Stimulated activated CD8-positive, alpha-beta memory T cell treated with anti-CD3 and anti-CD28 coated beads, Interleukin-15, amount 100 ng/mL, for 24 hours (primary cell): ENCODE measurements around the gene SLC1A7.

ENCODE experiments used
- DNase-seq: peaks from one replicate; pipeline ENCODE4 v3.0.0-alpha.2; 2020; ENCODE audit warnings: low read depth

The SLC1A7 gene

DNA sequence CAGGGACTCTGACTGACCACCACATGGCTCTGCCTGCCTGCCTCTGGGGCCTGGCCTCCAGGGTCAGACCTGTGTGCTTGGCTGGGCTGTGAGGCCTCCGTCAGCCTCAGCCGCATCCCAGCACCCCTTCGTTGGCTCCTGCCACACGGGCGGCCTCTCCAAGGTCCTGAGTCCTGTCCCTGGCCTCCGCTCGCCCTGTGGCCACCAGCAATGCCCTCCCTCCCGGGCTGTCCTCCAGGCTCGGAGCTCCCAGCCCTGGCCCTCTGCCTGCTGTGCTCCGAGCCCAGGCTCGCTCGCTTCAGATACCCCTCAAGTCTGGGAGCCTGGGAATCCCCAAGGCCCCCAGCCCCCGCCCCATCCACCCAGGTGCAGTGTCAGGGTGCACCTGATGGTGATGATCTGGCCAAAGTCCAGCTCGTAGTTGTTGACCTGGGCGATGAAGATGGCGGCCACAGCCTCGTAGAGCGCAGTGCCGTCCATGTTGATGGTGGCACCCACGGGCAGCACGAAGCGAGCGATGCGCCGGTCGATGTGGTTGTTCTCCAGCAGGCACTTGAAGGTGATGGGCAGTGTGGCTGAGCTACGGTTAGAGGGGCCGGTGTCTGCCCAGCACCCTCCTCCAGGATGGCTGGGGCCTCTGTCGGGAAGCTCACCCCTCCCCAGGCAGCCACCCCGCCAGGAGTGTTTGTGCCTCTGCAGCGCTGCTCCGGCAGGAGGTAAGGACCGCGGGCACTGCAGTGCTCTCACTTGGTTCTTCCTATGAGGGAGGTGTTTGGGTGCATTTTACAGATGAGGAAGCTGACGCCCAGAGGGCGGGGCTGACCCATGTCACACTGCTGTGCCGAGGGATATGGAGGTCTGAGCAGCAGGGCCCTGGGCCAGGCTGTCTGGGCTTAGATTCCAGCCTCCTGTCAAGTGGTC, 52.0 kb downstream of the SLC1A7 start:
- no peak for DNase-seq

DNA sequence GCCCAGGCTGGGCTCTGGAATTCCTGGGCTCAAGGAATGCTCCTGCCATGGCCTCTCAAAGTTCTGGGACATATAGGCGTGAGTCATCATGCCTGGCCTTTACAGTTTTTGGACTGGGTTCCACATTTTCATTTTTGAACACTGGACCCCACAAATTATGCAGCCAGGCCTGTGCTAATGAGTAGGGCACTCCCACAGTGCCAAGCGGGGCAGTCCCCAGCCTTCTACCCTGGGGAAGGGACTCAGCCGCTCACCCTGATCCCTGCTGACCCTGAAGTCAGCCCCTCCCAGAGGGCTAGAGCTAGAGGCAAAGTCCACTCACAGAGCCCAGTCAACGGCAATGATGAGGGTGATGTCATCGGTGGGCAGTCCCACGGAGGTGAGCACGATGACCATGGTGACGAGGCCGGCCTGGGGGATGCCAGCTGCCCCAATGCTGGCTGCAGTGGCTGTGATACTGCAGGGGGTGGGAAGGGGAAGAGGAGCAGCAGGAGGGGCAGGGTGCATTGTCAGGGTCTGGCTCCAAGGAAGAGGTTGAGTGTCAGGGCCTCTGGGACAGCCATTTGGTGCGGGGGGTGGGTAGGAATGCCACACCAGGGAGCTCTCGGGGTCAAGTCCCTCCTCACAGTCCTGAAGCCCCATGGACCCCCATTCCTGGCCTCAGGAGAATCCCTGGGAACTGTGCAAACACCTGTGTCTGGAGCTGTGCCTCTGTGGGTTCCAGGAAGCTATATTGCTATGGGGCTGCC, 52.8 kb downstream of the SLC1A7 start:
- no peak for DNase-seq

DNA sequence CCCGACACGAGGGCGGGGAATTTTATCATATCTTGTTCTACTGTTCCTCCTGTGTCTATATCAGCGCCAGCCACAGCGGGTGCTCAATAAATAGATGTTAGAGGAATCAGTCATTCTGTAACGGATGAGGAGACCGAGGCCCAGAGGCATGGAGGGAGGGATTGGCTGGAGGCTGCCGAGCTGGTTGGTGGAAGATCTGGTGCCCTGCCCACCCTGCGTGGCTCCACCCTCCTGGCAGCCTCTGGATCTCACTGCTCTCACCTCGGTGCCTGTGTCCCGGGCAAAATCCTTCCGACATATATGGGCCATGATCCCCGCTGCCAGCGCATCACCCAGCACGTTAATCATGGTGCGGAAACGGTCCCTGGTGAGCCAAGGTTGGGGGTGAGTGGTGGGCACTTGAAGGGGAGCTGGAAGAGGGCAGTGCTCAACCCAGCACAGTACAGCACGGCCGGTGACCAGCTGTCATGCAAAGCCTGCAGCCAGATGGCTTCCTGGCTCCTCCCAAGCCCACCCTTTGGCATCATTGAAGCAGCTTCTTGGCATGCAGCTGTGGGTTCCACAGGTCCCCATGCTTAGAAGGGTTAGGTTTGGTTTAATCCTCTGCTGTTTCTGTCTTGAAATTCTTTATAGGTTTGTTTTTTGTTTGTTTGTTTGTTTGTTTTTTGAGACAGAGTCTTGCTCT, 53.7 kb downstream of the SLC1A7 start:
- DNase-seq = no peak

DNA sequence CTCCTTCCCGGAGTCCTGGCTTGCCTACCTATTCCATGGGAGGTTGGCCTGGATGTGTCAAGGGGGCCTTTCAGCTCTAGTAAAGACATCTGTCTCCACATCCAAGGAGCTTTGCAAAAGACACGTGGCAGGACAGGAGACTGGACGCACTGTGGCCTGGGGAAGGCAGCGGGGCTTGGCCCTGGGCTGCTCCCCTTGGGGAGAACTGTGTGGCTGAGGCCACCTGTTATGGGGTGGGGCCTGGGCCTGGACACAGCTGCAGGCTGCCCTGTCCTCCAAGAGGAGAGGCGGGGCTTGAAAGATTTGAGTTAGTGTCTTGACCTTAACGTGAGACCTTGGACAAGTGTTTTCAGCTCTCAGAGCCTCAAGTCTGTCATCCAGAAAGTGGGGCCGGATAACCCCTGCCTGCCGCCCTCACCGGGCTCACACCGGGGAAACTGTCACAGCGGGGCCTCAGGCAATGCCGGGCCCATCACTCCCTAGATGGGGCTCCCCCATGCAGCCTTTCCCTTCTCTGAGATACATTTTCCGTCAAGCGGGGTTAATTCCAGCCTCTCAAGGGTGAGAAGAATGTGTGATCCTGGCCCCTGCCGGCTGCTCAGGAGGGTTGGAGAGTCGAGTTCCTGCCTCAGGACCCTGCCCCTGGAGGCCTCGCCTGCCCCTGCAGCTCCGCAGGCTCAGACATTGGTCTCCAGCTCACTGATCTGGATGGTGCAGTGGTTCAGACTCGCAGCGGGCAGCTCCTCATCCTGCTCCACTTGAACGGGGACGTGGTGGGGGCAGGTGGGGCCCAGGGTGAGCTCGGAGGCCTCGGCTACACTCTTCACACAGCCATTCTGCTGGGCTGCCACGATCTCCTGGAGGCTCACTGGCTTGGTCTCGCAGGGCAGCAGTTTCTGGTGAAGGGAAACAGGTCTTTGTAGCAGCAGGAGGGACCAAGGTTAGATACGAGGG, 54.8 kb downstream of the SLC1A7 start:
- no peak for DNase-seq

DNA sequence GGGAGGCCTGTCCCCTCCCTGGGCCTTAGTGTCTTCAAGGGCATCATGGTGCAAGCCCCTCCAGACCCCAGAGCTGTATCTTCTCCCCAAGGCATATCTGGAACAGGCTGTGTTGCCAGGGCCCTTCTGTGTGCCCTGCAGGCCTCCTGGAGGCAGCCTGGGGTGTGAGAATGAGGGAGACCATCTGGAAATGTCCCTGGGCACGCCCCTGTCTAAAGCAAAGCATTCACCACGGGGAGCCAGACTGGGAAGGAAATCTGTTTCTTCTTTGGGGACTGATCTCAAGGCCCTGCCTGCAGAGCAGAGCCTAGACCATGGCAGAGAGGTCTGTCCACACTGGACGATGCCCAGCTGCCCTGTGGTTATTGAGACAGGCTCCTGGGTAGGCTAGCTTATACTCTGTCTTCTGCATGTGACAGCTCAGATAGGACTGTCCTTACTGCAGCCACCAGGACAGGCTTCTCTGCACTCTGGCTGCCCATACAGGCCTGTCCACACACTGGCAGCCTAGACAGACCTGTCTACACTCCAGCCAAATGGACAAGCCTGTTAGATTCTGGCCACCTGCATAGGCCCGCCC, 55.9 kb downstream of the SLC1A7 start:
- DNase-seq = no peak

DNA sequence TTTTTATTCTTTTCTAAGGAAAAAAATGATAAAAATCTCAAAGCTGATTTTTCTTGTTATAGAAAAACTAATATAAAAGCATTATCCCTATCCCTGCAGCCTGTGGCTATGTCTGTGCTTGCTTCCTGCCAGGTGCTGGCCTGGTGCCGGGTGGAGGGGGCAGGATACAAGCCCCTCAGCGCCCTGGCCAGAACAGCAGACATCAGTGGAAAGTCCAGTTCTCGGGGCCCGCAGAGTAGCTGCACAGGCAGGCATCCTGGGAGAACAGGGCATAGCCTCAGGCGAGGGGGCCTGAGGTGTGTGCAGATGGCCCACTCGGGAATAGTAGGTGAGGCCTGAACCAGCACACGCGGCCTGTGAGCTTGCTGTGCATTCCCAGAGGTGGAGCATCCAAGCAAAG, 57.0 kb downstream of the SLC1A7 start:
- DNase-seq = no peak

DNA sequence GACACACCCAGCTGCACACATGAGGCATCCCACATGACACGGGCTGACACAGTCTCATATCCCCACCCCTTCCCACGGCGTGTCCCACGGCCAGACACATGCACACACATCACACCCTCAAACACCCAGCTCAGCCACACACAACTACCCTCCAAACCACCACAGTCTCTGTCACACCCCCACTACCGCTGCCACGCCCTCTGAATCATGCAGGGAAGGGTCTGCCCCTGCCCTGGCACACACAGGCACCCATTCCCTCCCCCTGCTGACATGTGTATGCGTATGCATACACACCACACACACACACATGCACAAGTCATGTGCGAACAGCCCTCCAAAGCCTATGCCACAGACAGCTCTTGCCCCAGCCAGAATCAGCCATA, 57.9 kb downstream of the SLC1A7 start:
- no peak for DNase-seq

DNA sequence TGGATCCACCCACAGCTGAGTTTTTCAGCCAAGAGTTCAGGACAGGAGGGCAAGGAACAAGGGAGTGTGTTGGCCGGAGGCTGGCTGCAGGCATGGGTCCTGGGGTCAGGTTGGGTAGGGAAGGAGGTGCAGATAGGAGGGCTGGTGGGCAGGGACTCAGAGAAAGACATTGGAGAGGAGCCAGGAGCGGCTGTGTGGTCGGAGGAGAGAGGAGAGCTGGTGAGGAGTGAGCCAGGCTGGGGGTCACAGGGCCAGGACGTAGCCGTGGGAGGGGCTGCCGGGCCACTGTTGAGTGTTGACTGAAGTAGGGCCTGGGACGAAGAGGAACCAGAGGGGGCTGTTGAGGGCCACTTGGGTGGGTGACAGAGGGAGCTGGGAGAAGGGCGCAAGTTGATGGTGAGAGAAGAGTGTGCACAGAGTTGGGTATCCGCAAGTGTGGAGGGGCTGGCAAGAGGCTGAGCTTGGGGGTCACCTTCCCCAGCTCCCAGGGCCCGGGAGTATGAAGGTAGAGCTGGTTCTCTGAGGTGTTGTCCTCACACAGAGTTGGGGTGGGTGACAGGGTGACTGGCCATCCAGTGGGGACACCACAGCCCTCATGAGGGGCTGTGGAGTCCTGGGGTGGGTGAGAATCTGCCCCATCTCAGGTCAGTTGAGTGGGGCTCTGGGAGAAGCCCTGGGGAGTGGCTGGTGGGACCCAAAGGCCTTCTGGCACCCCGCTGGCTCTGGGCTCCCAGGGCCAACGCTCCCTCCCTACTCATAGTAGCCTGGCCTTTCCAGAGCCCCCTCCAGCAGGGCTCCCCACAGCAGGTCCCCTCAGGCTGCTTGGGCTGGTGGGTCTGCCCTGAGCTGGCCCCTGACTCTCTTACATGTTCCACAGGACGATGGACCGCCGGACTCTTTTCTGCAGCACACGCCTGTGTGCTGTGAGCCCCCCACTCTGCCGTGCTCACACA, 58.5 kb downstream of the SLC1A7 start:
- no peak for DNase-seq

DNA sequence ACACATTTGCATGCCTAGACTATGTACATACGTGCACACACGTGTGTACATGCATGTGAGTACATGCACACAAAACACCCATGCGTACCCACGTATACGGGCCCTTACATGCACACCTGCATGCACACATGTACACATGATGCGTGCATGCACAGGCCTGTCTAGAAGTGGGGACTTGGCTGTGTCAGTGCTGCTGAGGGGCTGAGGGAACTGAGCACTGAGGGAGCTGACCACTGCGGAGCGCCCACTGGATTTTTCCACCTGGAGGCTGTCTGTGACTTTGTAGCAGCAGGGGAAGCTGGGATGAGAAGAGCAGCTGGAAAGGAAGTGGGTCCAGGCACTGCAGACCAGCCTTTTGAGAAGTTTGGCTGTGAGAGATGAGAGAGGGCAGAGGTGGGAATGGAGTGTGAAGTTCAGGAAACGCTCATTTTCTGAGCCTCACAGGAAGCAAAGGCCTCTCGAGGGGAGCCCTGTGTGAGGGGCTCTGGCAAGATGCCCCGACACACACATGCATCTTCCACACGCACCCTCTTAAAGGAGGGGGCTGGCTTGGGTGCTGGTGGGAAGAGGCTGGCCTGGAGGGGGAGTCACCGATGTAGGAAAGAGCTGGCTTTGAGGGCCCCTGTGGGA, 59.5 kb downstream of the SLC1A7 start:
- DNase-seq = no peak

DNA sequence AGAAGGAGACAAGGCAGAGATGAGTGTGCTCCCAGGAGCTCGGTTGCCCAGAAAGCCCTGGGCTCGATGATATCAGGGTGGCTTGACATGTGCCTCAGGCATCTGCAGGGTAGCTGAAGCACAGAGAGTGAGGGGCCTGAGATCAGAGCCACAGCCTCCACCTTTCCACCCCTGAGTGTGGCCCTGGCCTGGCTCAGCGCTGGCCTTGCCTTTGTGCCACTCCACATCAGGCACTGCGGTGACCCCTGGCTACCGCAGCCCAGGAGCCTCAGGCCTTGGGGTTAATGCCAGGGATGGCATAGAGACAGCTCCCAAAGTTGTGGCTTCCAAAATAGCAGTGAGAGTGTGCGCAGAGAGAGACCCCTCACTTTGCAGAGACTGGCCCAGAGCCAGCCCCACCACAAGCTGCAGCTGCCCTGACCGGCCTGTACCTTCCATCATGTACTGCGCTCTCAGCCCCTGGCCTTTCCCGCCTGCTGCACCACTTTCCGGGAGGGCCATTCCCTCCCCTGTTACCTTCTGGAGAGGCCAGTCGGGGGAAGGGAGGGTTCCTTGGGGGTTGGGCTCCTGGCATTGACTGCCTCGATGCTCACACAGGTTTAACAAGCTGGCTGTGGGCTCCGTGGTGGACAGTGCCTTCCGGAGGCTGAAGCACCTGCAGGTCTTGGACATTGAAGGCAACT, 60.9 kb downstream of the SLC1A7 start:
- DNase-seq = no peak

DNA sequence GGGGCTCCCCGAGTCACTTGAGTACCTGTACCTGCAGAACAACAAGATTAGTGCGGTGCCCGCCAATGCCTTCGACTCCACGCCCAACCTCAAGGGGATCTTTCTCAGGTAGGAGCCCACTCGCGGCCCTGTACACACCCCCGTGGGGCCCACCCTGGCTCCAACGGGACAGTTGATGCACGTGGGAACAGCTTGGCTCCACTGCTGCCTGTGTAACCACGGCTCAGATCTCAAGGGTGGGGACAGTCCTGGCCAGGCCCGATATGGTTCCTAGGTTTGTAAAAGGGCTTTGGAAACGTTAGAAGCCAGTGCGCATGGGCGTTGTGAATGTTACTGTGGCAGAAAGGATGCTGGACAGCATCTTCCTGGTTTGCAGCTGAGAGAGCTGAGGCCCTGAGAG, 61.7 kb downstream of the SLC1A7 start:
- no peak for DNase-seq

DNA sequence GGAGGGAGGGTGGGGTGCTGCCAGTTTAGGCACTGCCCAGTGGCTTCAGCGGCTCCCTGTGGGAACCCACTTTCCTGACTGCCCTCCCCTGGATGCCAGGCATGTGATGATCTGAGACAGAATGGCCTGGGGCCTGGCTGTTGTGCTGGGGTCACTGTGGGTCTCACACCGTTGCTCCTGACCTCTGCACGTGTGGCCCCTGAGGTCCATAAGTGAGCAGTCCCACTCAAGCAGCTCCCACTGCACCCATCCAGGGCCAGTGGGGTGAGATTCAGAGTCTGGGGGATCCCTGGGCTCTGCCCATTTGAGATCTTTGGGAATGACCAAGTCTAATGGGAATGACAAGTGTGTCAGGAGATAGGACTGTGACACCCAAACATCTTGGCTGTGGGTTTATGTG, 62.4 kb downstream of the SLC1A7 start:
- no peak for DNase-seq

DNA sequence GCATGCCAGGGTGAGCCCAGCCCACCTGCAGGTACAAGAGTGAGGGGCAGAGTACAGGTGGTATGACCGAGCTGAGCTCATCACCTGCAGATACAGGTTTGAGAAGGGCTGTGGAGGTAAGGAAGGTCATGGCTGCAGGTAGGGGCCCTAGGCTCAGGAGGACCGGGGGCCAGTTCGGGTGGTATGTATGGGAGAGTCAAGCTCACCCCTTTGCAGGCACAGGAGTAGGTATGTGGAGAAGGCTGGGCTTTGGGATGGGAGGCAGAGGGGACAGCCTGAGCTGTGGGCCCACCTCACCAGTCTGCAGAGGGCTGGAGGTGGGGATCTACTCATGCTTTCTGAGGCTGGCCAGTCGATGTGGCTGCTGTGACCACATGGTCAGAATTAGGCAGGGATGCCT, 63.2 kb downstream of the SLC1A7 start:
- DNase-seq = no peak

DNA sequence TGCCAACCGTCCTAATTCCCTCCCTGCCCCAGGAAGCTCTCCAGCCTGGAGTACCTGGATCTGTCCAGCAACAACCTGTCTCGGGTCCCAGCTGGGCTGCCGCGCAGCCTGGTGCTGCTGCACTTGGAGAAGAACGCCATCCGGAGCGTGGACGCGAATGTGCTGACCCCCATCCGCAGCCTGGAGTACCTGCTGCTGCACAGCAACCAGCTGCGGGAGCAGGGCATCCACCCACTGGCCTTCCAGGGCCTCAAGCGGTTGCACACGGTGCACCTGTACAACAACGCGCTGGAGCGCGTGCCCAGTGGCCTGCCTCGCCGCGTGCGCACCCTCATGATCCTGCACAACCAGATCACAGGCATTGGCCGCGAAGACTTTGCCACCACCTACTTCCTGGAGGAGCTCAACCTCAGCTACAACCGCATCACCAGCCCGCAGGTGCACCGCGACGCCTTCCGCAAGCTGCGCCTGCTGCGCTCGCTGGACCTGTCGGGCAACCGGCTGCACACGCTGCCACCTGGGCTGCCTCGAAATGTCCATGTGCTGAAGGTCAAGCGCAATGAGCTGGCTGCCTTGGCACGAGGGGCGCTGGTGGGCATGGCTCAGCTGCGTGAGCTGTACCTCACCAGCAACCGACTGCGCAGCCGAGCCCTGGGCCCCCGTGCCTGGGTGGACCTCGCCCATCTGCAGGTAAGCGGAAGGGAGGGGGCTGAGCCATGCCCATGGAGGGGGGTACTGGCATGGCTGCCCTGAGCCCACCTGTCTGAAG, 63.9 kb downstream of the SLC1A7 start:
- DNase-seq = no peak

DNA sequence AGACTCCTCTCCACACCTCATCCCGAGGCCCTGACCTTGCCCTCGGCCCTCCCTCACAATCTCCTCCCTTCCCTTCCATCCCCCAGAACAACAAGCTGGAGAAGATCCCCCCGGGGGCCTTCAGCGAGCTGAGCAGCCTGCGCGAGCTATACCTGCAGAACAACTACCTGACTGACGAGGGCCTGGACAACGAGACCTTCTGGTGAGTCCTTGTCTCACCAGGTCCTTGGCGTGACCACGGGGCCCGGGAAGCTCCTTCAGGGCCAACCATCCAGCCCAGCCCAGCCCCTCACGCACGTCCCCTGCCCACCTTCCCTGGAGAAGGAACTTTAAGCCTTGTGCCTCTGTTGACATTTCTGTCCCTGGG, 64.9 kb downstream of the SLC1A7 start:
- no peak for DNase-seq

DNA sequence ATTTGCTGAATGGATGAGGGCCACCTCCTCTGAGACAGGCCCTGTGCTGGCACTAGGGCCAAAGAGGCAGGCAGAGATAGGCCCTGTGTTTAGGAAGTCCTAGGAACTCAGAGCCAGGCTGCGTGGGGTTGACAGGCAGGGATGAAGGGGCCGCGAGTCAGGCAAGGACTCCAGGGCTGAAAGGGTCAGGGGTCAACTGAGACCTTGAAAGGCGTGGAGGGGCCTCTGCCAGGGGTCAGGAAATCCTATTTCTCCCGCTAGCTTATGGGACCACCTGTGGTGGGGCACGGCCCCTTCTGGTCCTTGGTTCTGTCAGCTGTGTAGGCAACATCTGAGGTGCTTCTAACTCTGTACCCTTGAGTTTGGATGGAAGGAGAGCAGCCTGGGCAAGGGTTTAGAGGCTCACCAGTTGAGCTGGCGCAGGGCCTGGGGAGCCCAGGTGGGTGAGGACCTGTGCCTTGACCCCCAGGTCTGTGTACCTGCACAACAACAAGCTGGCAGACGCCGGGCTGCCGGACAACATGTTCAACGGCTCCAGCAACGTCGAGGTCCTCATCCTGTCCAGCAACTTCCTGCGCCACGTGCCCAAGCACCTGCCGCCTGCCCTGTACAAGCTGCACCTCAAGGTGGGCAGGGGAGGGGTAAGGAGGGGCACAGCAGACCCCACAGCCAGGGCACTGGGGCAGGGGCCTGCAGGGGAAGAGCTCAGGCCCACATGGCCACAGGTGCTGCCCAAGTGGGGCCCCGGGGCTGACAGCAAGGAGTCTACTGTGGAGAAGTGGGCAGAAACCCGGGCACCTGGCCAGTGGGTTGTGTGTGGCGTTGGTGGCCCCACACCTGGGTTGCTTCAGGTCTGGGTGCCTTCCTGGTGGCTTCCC, 65.5 kb downstream of the SLC1A7 start:
- DNase-seq = no peak

DNA sequence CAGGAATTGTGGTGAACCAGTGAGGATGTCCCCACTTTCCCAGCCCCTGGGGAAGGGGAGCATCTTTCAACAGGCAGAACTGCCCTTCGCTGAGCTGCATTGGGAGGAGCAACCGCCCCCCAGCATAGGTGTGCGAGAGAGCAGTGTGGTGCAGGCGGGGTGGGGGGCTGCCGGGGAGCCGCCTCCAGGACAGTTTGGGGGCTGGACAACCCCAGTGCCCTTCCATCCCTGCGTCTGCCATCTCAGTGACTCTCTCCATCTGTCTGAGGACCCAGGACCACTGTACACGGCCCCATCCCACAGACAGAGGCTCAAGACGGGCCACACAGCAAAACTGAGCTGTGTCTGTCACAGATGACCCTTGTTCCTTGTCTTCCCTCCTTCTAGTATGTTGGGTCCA, 66.3 kb downstream of the SLC1A7 start:
- DNase-seq = no peak
